Cardiac muscle cell (in vitro differentiated cells and primary cell): ENCODE results near the gene TBCD. TPM values are rescaled to one million over a fixed set of nuclear protein-coding genes. Genes with fewer than 3 reads are reported as not detected.
"Not testable (repeated sequence)": the region's sequence is repeated elsewhere in the genome, so short reads cannot be mapped to it uniquely, and the experiment has no call there.

ENCODE experiments used
- DNase-seq, 2 donors: peaks; one replicate each; pipeline versions ENCODE4 v3.0.0 to v3.0.0-alpha.2; 2010 to 2017; ENCODE audit warnings: low read depth in 1 of 2, low spot score in 1 of 2
- H3K27ac ChIP-seq: fragments of 200-600 bp; sonication (generic); 2 replicates; pipeline ENCODE4 v1.5.1; 2016
- H3K27me3 ChIP-seq: fragments of 200-600 bp; sonication (generic); 2 replicates; pipeline ENCODE4 v1.6.0; 2016; ENCODE audit warnings: control low read depth
- H3K36me3 ChIP-seq: fragments of 200-600 bp; sonication (generic); 2 replicates; pipeline ENCODE4 v1.5.1; 2016; ENCODE audit warnings: control low read depth
- H3K4me1 ChIP-seq: fragments of 200-600 bp; sonication (generic); 2 replicates; pipeline ENCODE4 v1.8.1; 2017; ENCODE audit warnings: low read depth, mild to moderate bottlenecking, mixed run types
- H3K4me3 ChIP-seq: fragments of 200-600 bp; sonication (generic); 2 replicates; pipeline ENCODE4 v1.5.1; 2016; ENCODE audit warnings: mild to moderate bottlenecking
- H3K9me3 ChIP-seq: fragments of 200-600 bp; sonication (generic); 2 replicates; pipeline ENCODE4 v1.5.1; 2017; ENCODE audit warnings: low read depth, mild to moderate bottlenecking, control low read depth
- polyA plus RNA-seq: library from polyadenylated mRNA; unstranded; fragments of >200 nt; fragmentation: Nextera tagmentation; extraction: Ambion mirVana; gene quantifications from 2 replicates; pipeline ENCODE4 v1.2.1, GENCODE V29; 2016
- total RNA-seq: library from RNA; depleted of rRNA; stranded (reverse); fragments of >200 nt; gene quantifications from 2 replicates; pipeline ENCODE4 v1.2.3, GENCODE V29; 2016
- TF ChIP-seq, protein P1 (sequence below): IDR thresholded peaks from 2 replicates; pipeline ENCODE4 v1.5.1; 2012; ENCODE audit warnings: low read depth, mild to moderate bottlenecking, low read length

TBCD gene
- total and polyA plus RNA-seq, 2 experiments from 2014 or later = 55.7 to 66.0 TPM

- peak in 1 of 2 donors; percentile 63 for DNase-seq
- no peaks in the 10 kb centered on the region for H3K4me1 ChIP-seq
- peaks cover 16% of the 10 kb centered on the region for H3K36me3 ChIP-seq
These were observed 20.2 kb downstream of the TBCD start for GRCh38 chr17:82772026-82772425.

DNA sequence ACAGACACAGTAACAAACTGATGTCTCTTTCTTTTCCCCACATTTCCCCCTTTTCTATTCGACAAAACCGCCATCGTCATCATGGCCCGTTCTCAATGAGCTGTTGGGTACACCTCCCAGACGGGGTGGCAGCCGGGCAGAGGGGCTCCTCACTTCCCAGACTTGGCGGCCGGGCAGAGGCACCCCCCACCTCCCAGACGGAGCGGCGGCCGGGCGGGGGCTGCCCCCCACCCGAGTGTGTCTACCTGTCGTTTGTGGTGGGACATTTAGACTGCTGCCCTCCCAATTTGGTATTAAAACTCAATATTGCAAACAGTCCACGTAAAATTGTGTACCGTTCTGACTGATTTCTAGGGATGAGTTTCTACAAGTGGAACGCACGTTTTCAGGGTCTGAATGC, 22.6 kb downstream of the TBCD start:
- H3K4me1 ChIP-seq, H3K27ac ChIP-seq, DNase-seq, H3K9me3 ChIP-seq, H3K4me3 ChIP-seq, H3K27me3 ChIP-seq, H3K36me3 ChIP-seq: not testable (repeated sequence)

More at GRCh38 chr17:82772026-82772425, 20.2 kb downstream of the TBCD start:
- no peak overlapping the region for H3K4me3 ChIP-seq
- TF ChIP-seq, protein P1, sequence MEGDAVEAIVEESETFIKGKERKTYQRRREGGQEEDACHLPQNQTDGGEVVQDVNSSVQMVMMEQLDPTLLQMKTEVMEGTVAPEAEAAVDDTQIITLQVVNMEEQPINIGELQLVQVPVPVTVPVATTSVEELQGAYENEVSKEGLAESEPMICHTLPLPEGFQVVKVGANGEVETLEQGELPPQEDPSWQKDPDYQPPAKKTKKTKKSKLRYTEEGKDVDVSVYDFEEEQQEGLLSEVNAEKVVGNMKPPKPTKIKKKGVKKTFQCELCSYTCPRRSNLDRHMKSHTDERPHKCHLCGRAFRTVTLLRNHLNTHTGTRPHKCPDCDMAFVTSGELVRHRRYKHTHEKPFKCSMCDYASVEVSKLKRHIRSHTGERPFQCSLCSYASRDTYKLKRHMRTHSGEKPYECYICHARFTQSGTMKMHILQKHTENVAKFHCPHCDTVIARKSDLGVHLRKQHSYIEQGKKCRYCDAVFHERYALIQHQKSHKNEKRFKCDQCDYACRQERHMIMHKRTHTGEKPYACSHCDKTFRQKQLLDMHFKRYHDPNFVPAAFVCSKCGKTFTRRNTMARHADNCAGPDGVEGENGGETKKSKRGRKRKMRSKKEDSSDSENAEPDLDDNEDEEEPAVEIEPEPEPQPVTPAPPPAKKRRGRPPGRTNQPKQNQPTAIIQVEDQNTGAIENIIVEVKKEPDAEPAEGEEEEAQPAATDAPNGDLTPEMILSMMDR = no peak
- no peak overlapping the region for H3K27ac ChIP-seq
- no peaks in the 10 kb centered on the region for H3K27me3 ChIP-seq
- H3K9me3 ChIP-seq = no peaks in the 10 kb centered on the region

GRCh38 chr17:82775001-82775823, 23.3 kb downstream of the TBCD start:
- H3K36me3 ChIP-seq = no peaks in the 10 kb centered on the region
- no peaks in the 10 kb centered on the region for H3K27me3 ChIP-seq
- no peaks in the 10 kb centered on the region for H3K9me3 ChIP-seq
- H3K4me3 ChIP-seq = no peak overlapping the region
- no peak overlapping the region for H3K27ac ChIP-seq
- no peaks in the 10 kb centered on the region for H3K4me1 ChIP-seq
- TF ChIP-seq, protein P1 = peak; percentile 82
- peak; percentile 58 to 74 for DNase-seq

GRCh38 chr17:82776454-82776853, 24.6 kb downstream of the TBCD start:
- no peaks in the 10 kb centered on the region for H3K4me1 ChIP-seq
- no peaks in the 10 kb centered on the region for H3K36me3 ChIP-seq
- no peaks in the 10 kb centered on the region for H3K27me3 ChIP-seq
- no peak for DNase-seq
- H3K27ac ChIP-seq = no peak overlapping the region
- no peaks in the 10 kb centered on the region for H3K9me3 ChIP-seq
- TF ChIP-seq, protein P1 = no peak
- H3K4me3 ChIP-seq = no peak overlapping the region

GRCh38 chr17:82777778-82778375, 26.0 kb downstream of the TBCD start:
- not testable (repeated sequence) for H3K27me3 ChIP-seq, H3K4me3 ChIP-seq, H3K27ac ChIP-seq, H3K4me1 ChIP-seq, H3K9me3 ChIP-seq, DNase-seq, H3K36me3 ChIP-seq
- TF ChIP-seq, protein P1 = peak; percentile 17

DNA sequence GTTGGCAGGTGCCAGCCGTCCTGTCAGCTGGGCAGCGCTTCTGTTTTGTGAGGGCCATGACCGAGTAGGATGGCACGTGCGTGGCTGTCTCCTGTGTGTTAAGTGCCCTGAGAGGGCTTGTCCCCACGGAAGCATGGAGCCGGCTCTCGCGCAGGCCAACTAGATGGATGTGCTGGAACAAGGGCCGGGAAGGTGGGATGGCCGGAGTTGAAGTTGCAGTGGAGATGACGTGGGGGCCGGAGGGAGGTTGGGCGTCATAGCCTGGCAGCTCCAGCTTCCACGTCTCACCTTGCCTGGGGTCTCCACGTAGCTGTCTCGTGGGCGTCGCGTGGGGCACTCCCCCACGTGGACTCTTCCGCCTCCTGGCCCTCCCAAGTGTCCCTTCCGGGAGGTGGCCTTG, 27.7 kb downstream of the TBCD start:
- no peak overlapping the region for H3K27ac ChIP-seq
- TF ChIP-seq, protein P1 = no peak
- no peak for DNase-seq
- peaks cover 4% of the 10 kb centered on the region for H3K4me1 ChIP-seq
- H3K9me3 ChIP-seq = no peaks in the 10 kb centered on the region
- H3K4me3 ChIP-seq = no peak overlapping the region
- H3K36me3 ChIP-seq = peaks cover 13% of the 10 kb centered on the region
- no peaks in the 10 kb centered on the region for H3K27me3 ChIP-seq
